ENCODE results near the gene PNPLA1. TPM values are rescaled to one million over a fixed set of nuclear protein-coding genes. Genes with fewer than 3 reads are reported as not detected.

Gene PNPLA1
- total and polyA plus RNA-seq, 10 of the 15 experiments (the other 5 are each of a cell fraction or from before 2014, with no cell fraction given): 0.04 TPM; not detected in 9

- ATAC-seq (no peak), FAIRE-seq (no peak), DNase-seq (ENCODE audit: low read depth, low spot score) (no peak)
- H3K36me3 ChIP-seq (ENCODE audit: control insufficient read depth in 2 of 2, insufficient read depth in 2 of 2, low read length in 1 of 2): no peaks in the 10 kb centered on the region
- no peak overlapping the region for H2AFZ ChIP-seq (ENCODE audit: control insufficient read depth, low read depth, low read length)
- no TSS peak for BruUV-seq (replicated peaks)
- no peaks in the 10 kb centered on the region for H3K4me1 ChIP-seq (ENCODE audit: control insufficient read depth, insufficient read depth, low read length)
- no peak overlapping the region for H3K4me3 ChIP-seq
- no peaks in the 10 kb centered on the region for H3K9me3 ChIP-seq (replicated peaks; ENCODE audit: control insufficient read depth, insufficient read depth, low read length)
- no peaks in the 10 kb centered on the region for H3K79me2 ChIP-seq (ENCODE audit: control insufficient read depth, insufficient read depth, low read length)
- ChIA-PET POLR2A (interaction anchor here (0.5 to 1.7 kb wide), 4 partner anchors 9 to 105 kb away, joined by 3 to 4 read pairs (median 3); partner anchors contain the start of gene BNIP5), SMC1A (ENCODE audit: uncharacterized antibody, unreplicated experiment) (interaction anchor here (1.0 to 3.3 kb wide), 5 partner anchors 9 to 33 kb away, joined by 3 to 13 read pairs (median 5); no protein-coding TSS in a partner anchor), CTCF (interaction anchor here (0.8 to 4.2 kb wide), 4 partner anchors 9 to 25 kb away, joined by 3 to 19 read pairs (median 4); no protein-coding TSS in a partner anchor), RAD21 (ENCODE audit: unreplicated experiment) (interaction anchor here (1.3 to 3.2 kb wide), 2 partner anchors 9 to 31 kb away, joined by 5 to 12 read pairs; partner anchors contain the start of gene BNIP5)
- H4K20me1 ChIP-seq (ENCODE audit: control insufficient read depth, insufficient read depth): no peaks in the 10 kb centered on the region
- no peak overlapping the region for H3K9ac ChIP-seq (ENCODE audit: control insufficient read depth, insufficient read depth, low read length)
- intact Hi-C loops (cut with micrococcal nuclease; ENCODE audit: unreplicated experiment): no loop called here
- in situ Hi-C loops (cut with MboI): no loop called here
- no peak overlapping the region for H3K27ac ChIP-seq (ENCODE audit: control insufficient read depth, insufficient read depth)
- no peak overlapping the region for H3K4me2 ChIP-seq (ENCODE audit: control insufficient read depth, insufficient read depth)
- TF ChIP-seq ZSCAN29 (IDR thresholded peaks at IDR 0.05) (no peak), E2F8 (IDR thresholded peaks at IDR 0.05; ENCODE audit: low read depth, partially characterized antibody) (no peak), PKNOX1 (IDR thresholded peaks at IDR 0.05) (no peak), FOXK2 (IDR thresholded peaks at IDR 0.05) (no peak), TBL1XR1 (IDR thresholded peaks at IDR 0.05; ENCODE audit: low read depth, low read length) (no peak)
- H3K27me3 ChIP-seq (replicated peaks in 1 of 2; ENCODE audit: control insufficient read depth in 2 of 2, insufficient read depth in 2 of 2, low read length in 1 of 2): 0 out of 4 replicates have a peak, but pooled peaks cover 0 to 3% of the 10 kb centered on the region in 2 experiments
Observed at GRCh38 chr6:36327919-36328236, 58.0 kb downstream of the PNPLA1 start.
